ENCODE data around the gene MYO5B.

The MYO5B gene

GRCh38 chr18:50011813-50012435, 183.0 kb downstream of the MYO5B start:
- DNase-seq (ENCODE audit: low spot score): no peak

- peak; percentile 29 for DNase-seq (ENCODE audit: low spot score)
Observed at GRCh38 chr18:50009773-50010335, 185.1 kb downstream of the MYO5B start.

GRCh38 chr18:50008306-50008705, 186.6 kb downstream of the MYO5B start:
- no peak for DNase-seq (ENCODE audit: low spot score)

- DNase-seq (ENCODE audit: low spot score): no peak
Observed at GRCh38 chr18:50006470-50007046, 188.4 kb downstream of the MYO5B start.

- DNase-seq (ENCODE audit: low spot score): no peak
Observed at GRCh38 chr18:50004013-50004412, 190.9 kb downstream of the MYO5B start.

GRCh38 chr18:50002781-50003180, 192.2 kb downstream of the MYO5B start:
- no peak for DNase-seq (ENCODE audit: low spot score)

GRCh38 chr18:50000227-50000626, 194.7 kb downstream of the MYO5B start:
- no peak for DNase-seq (ENCODE audit: low spot score)

- DNase-seq (ENCODE audit: low spot score): peak; percentile 7
Observed at GRCh38 chr18:49999128-49999527, 195.8 kb downstream of the MYO5B start.

- no peak for DNase-seq (ENCODE audit: low spot score)
Observed at GRCh38 chr18:49997558-49997957, 197.4 kb downstream of the MYO5B start.

- no peak for DNase-seq (ENCODE audit: low spot score)
Observed at GRCh38 chr18:49994410-49994809, 200.5 kb downstream of the MYO5B start.

- DNase-seq (ENCODE audit: low spot score): no peak
Observed at GRCh38 chr18:49993299-49993698, 201.6 kb downstream of the MYO5B start.

- no peak for DNase-seq (ENCODE audit: low spot score)
Observed at GRCh38 chr18:49988733-49989132, 206.2 kb downstream of the MYO5B start.

- DNase-seq (ENCODE audit: low spot score): peak; percentile 16
Observed at GRCh38 chr18:49988101-49988500, 206.8 kb downstream of the MYO5B start.

GRCh38 chr18:49985236-49985635, 209.7 kb downstream of the MYO5B start:
- no peak for DNase-seq (ENCODE audit: low spot score)

- DNase-seq (ENCODE audit: low spot score): no peak
Observed at GRCh38 chr18:49980896-49981295, 214.1 kb downstream of the MYO5B start.

GRCh38 chr18:49976795-49977560, 218.0 kb downstream of the MYO5B start:
- DNase-seq (ENCODE audit: low spot score): peak; percentile 12

GRCh38 chr18:49976001-49976400, 218.9 kb downstream of the MYO5B start:
- DNase-seq (ENCODE audit: low spot score): no peak

- DNase-seq (ENCODE audit: low spot score): no peak
Observed at GRCh38 chr18:49974079-49974478, 220.9 kb downstream of the MYO5B start.

GRCh38 chr18:49973592-49973991, 221.4 kb downstream of the MYO5B start:
- no peak for DNase-seq (ENCODE audit: low spot score)

GRCh38 chr18:49972535-49972934, 222.4 kb downstream of the MYO5B start:
- DNase-seq (ENCODE audit: low spot score): no peak

GRCh38 chr18:49971462-49971861, 223.5 kb downstream of the MYO5B start:
- DNase-seq (ENCODE audit: low spot score): no peak

GRCh38 chr18:49970319-49970718, 224.6 kb downstream of the MYO5B start:
- no peak for DNase-seq (ENCODE audit: low spot score)
